ENCODE results near the gene CD2AP. TPM values are rescaled to one million over a fixed set of nuclear protein-coding genes. Genes with fewer than 3 reads are reported as not detected.
"Not testable (repeated sequence)": the region's sequence is repeated elsewhere in the genome, so short reads cannot be mapped to it uniquely, and the experiment has no call there.

Gene CD2AP
- total RNA-seq, 1 donor from 2014 or later, result 25.2 TPM

GRCh38 chr6:47631269-47631772 lies 153.7 kb downstream of the CD2AP start:
- intact Hi-C loops (cut with micrococcal nuclease), result loop anchor here (1.0 kb wide), 4 partner anchors 103 to 1779 kb away; no protein-coding TSS in a partner anchor

GRCh38 chr6:47631797-47632196 lies 154.2 kb downstream of the CD2AP start:
- intact Hi-C loops (cut with micrococcal nuclease), result loop anchor here (1.0 kb wide), 4 partner anchors 103 to 1779 kb away; no protein-coding TSS in a partner anchor

- intact Hi-C loops (cut with micrococcal nuclease), result no loop called here
These were observed 155.6 kb downstream of the CD2AP start for GRCh38 chr6:47633141-47633540.

GRCh38 chr6:47634210-47635047 lies 156.8 kb downstream of the CD2AP start:
- intact Hi-C loops (cut with micrococcal nuclease), result no loop called here

- intact Hi-C loops (cut with micrococcal nuclease), result no loop called here
These were observed 169.1 kb downstream of the CD2AP start for GRCh38 chr6:47646689-47647088.

GRCh38 chr6:47647188-47647587 lies 169.6 kb downstream of the CD2AP start:
- intact Hi-C loops (cut with micrococcal nuclease), result no loop called here

- intact Hi-C loops (cut with micrococcal nuclease), result not testable (repeated sequence)
These were observed 170.0 kb downstream of the CD2AP start for GRCh38 chr6:47647626-47648025.

- intact Hi-C loops (cut with micrococcal nuclease), result no loop called here
These were observed 170.4 kb downstream of the CD2AP start for GRCh38 chr6:47648031-47648430.

- intact Hi-C loops (cut with micrococcal nuclease), result no loop called here
These were observed 173.2 kb downstream of the CD2AP start for GRCh38 chr6:47650553-47651432.

- intact Hi-C loops (cut with micrococcal nuclease), result no loop called here
These were observed 173.9 kb downstream of the CD2AP start for GRCh38 chr6:47651505-47651944.

GRCh38 chr6:47653706-47654105 lies 176.1 kb downstream of the CD2AP start:
- intact Hi-C loops (cut with micrococcal nuclease), result no loop called here

- intact Hi-C loops (cut with micrococcal nuclease), result no loop called here
These were observed 176.7 kb downstream of the CD2AP start for GRCh38 chr6:47654255-47654654.

- intact Hi-C loops (cut with micrococcal nuclease), result loop anchor here (2.0 kb wide), 1 partner anchor 241 kb away; no protein-coding TSS in a partner anchor
These were observed 178.4 kb downstream of the CD2AP start for GRCh38 chr6:47655719-47656595.

GRCh38 chr6:47661960-47662359 lies 184.4 kb downstream of the CD2AP start:
- intact Hi-C loops (cut with micrococcal nuclease), result no loop called here

GRCh38 chr6:47663462-47664216 lies 186.1 kb downstream of the CD2AP start:
- intact Hi-C loops (cut with micrococcal nuclease), result no loop called here

GRCh38 chr6:47665112-47665511 lies 187.5 kb downstream of the CD2AP start:
- intact Hi-C loops (cut with micrococcal nuclease), result no loop called here

- intact Hi-C loops (cut with micrococcal nuclease), result no loop called here
These were observed 192.3 kb downstream of the CD2AP start for GRCh38 chr6:47669684-47670513.

- intact Hi-C loops (cut with micrococcal nuclease), result no loop called here
These were observed 193.3 kb downstream of the CD2AP start for GRCh38 chr6:47670851-47671250.

- intact Hi-C loops (cut with micrococcal nuclease), result no loop called here
These were observed 194.2 kb downstream of the CD2AP start for GRCh38 chr6:47671777-47672176.
